AG09309 (cell line): ENCODE results near the gene SCD5.

Source experiments
- DNase-seq: peaks from one replicate; pipeline ENCODE4 v3.0.0-alpha.2; 2010; ENCODE audit warnings: low read depth
- H3K4me3 ChIP-seq: 2 replicates; pipeline ENCODE4 v1.5.1; 2011; ENCODE audit warnings: mild to moderate bottlenecking, low read depth, low read length, moderate library complexity; ENCODE audit not compliant: control insufficient read depth
- CTCF ChIP-seq: IDR thresholded peaks from 2 replicates; pipeline ENCODE4 v1.5.1; 2011; ENCODE audit warnings: mild to moderate bottlenecking, low read depth, low read length, inconsistent platforms; ENCODE audit not compliant: insufficient read depth, control insufficient read depth; ENCODE audit errors: missing control alignments

SCD5 gene

GRCh38 chr4:82585690-82586435, 212.7 kb downstream of the SCD5 start:
- no peak overlapping the region for H3K4me3 ChIP-seq
- DNase-seq, result no peak
- TF ChIP-seq CTCF, result no peak

- no peak for TF ChIP-seq CTCF
Observed at GRCh38 chr4:82584931-82585330, 213.7 kb downstream of the SCD5 start.

GRCh38 chr4:82583897-82584587, 214.6 kb downstream of the SCD5 start:
- no peak for DNase-seq
- TF ChIP-seq CTCF, result no peak
- H3K4me3 ChIP-seq, result no peak overlapping the region

More at GRCh38 chr4:82584931-82585330, 213.7 kb downstream of the SCD5 start:
- no peak for DNase-seq
- H3K4me3 ChIP-seq, result no peak overlapping the region

- TF ChIP-seq CTCF, result no peak
Observed at GRCh38 chr4:82579932-82580331, 218.7 kb downstream of the SCD5 start.

More at GRCh38 chr4:82579932-82580331, 218.7 kb downstream of the SCD5 start:
- H3K4me3 ChIP-seq, result no peak overlapping the region
- no peak for DNase-seq
